Neuronal stem cell (in vitro differentiated cells): ENCODE data around the gene JAML.

Experiments
- DNase-seq: peaks from one replicate; pipeline ENCODE4 v3.0.0-alpha.2; 2013; ENCODE audit warnings: low spot score
- H2AFZ ChIP-seq: one replicate; pipeline ENCODE4 v1.6.1; 2013; ENCODE audit warnings: mild to moderate bottlenecking, low read length, inconsistent platforms
- H2AK5ac ChIP-seq: 2 replicates; pipeline ENCODE4 v1.6.1; 2013; ENCODE audit warnings: low read depth, mild to moderate bottlenecking, inconsistent platforms, low read length, moderate library complexity, mixed read lengths
- H2BK120ac ChIP-seq: 2 replicates; pipeline ENCODE4 v1.6.1; 2013; ENCODE audit warnings: low read depth, mild to moderate bottlenecking, inconsistent platforms, low read length, moderate library complexity, mixed read lengths
- H2BK12ac ChIP-seq: one replicate; pipeline ENCODE4 v1.6.1; 2013; ENCODE audit warnings: low read length, inconsistent platforms
- H2BK15ac ChIP-seq: 2 replicates; pipeline ENCODE4 v1.6.1; 2013; ENCODE audit warnings: mild to moderate bottlenecking, low read length, inconsistent platforms, mixed read lengths
- H2BK5ac ChIP-seq: one replicate; pipeline ENCODE4 v1.6.1; 2013; ENCODE audit warnings: inconsistent platforms, mild to moderate bottlenecking, low read length, moderate library complexity
- H3K14ac ChIP-seq: one replicate; pipeline ENCODE4 v1.6.1; 2013; ENCODE audit warnings: low read length, inconsistent platforms
- H3K18ac ChIP-seq: 2 replicates; pipeline ENCODE4 v1.6.1; 2013; ENCODE audit warnings: low read length, inconsistent platforms
- H3K23ac ChIP-seq: 2 replicates; pipeline ENCODE4 v1.6.1; 2013; ENCODE audit warnings: low read depth, mild to moderate bottlenecking, mixed read lengths, low read length, inconsistent platforms; ENCODE audit not compliant: poor library complexity
- H3K27ac ChIP-seq: replicated peaks from 3 replicates; pipeline ENCODE4 v1.5.1; 2013; ENCODE audit warnings: low read length, inconsistent platforms
- H3K27me3 ChIP-seq, 3 experiments: 2 replicates each; pipeline ENCODE4 v1.6.1; 2013; ENCODE audit warnings: low read length in 3 of 3, mild to moderate bottlenecking in 2 of 3, inconsistent platforms in 1 of 3, low read depth in 1 of 3, mixed read lengths in 1 of 3, moderate library complexity in 1 of 3; ENCODE audit not compliant: control insufficient read depth in 3 of 3, insufficient read depth in 3 of 3
- H3K36me3 ChIP-seq, 2 donors: replicated peaks in 1 of 2; 2 replicates each; pipeline ENCODE4 v1.6.1; 2013; ENCODE audit warnings: low read length in 2 of 2; ENCODE audit not compliant: control insufficient read depth in 2 of 2, insufficient read depth in 2 of 2
- H3K4ac ChIP-seq: 2 replicates; pipeline ENCODE4 v1.6.1; 2013; ENCODE audit warnings: inconsistent platforms, mild to moderate bottlenecking, low read length, moderate library complexity
- H3K4me1 ChIP-seq, 2 donors: 1 replicate in 1 of 2; 2 replicates in 1 of 2; pipeline ENCODE4 v1.6.1; 2013; ENCODE audit warnings: low read length in 2 of 2, low read depth in 1 of 2; ENCODE audit not compliant: control insufficient read depth in 2 of 2, insufficient read depth in 1 of 2
- H3K4me2 ChIP-seq: one replicate; pipeline ENCODE4 v1.6.1; 2013; ENCODE audit warnings: mild to moderate bottlenecking, low read length, inconsistent platforms; ENCODE audit not compliant: insufficient read depth, poor library complexity, severe bottlenecking
- H3K4me3 ChIP-seq, 2 donors: 2 replicates each; pipeline ENCODE4 v1.5.1; 2013; ENCODE audit warnings: low read length in 2 of 2, mild to moderate bottlenecking in 2 of 2, inconsistent platforms in 1 of 2, moderate library complexity in 1 of 2
- H3K79me1 ChIP-seq: one replicate; pipeline ENCODE4 v1.6.1; 2013; ENCODE audit warnings: low read depth, mild to moderate bottlenecking, inconsistent platforms, low read length, moderate library complexity
- H3K9ac ChIP-seq: one replicate; pipeline ENCODE4 v1.6.1; 2013; ENCODE audit warnings: mild to moderate bottlenecking, low read depth, low read length, inconsistent platforms; ENCODE audit not compliant: poor library complexity
- H3K9me3 ChIP-seq, 2 donors: replicated peaks in 1 of 2; 2 replicates each; pipeline versions ENCODE3 to v1.6.1; 2013; ENCODE audit warnings: low read length in 2 of 2, mild to moderate bottlenecking in 2 of 2, inconsistent platforms in 1 of 2, low read depth in 1 of 2, mixed read lengths in 1 of 2, moderate library complexity in 1 of 2; ENCODE audit not compliant: control insufficient read depth in 2 of 2, insufficient read depth in 1 of 2
- H4K8ac ChIP-seq: one replicate; pipeline ENCODE4 v1.6.1; 2013; ENCODE audit warnings: low read depth, mild to moderate bottlenecking, inconsistent platforms, low read length, moderate library complexity
- H4K91ac ChIP-seq: one replicate; pipeline ENCODE4 v1.6.1; 2013; ENCODE audit warnings: low read length, low read depth, mild to moderate bottlenecking, inconsistent platforms; ENCODE audit not compliant: poor library complexity
- WGBS, 2 donors: extraction: QIAGEN DNeasy Blood & Tissue Kit; methylation state at CpG; one replicate each; pipeline ENCODE4 v1.1.7; 2013; ENCODE audit warnings: missing lambda C conversion rate in 2 of 2, mixed read lengths in 1 of 2; ENCODE audit not compliant: insufficient read length in 2 of 2, insufficient replicate concordance in 1 of 2; ENCODE audit errors: extremely low coverage in 2 of 2; 5-methylcytosine and 5-hydroxymethylcytosine counted together

The JAML gene

GRCh38 chr11:118152020-118152551, 72.7 kb downstream of the JAML start:
- Histone ChIP-seq H3K9ac (peak overlapping the region; percentile 36), H2BK12ac (no peak overlapping the region), H3K23ac (peak overlapping the region; percentile 1), H2BK15ac (peak overlapping the region; percentile 86), H2BK120ac (no peak overlapping the region), H3K27ac (no peak overlapping the region), H3K9me3 (no peaks in the 10 kb centered on the region), H2AFZ (peak overlapping the region; percentile 98), H4K91ac (no peak overlapping the region), H3K27me3 (peaks cover 0 to 97% (median 63%) of the 10 kb centered on the region in 3 experiments), H3K4me1 (peaks cover 3 to 23% of the 10 kb centered on the region in 2 donors), H3K79me1 (no peaks in the 10 kb centered on the region), H3K14ac (no peak overlapping the region), H4K8ac (no peak overlapping the region), H3K4me3 (peak overlapping the region; percentile 44 to 80), H2BK5ac (no peak overlapping the region), H3K4ac (no peak overlapping the region), H3K4me2 (peak overlapping the region; percentile 96), H3K18ac (peak overlapping the region; percentile 80), H2AK5ac (no peak overlapping the region), H3K36me3 (no peaks in the 10 kb centered on the region)
- no CpG with 5 or more reads among the region's 16 CpGs for WGBS, 2 donors
- no peak for DNase-seq

- H2BK15ac ChIP-seq, result no peak overlapping the region
- H3K4me3 ChIP-seq, result no peak overlapping the region
- no peak overlapping the region for H3K23ac ChIP-seq
- WGBS, 2 donors, result no CpG with 5 or more reads among the region's 5 CpGs
- no peaks in the 10 kb centered on the region for H3K79me1 ChIP-seq
- H4K91ac ChIP-seq, result no peak overlapping the region
- no peak overlapping the region for H2BK5ac ChIP-seq
- H3K18ac ChIP-seq, result no peak overlapping the region
- H3K4ac ChIP-seq, result no peak overlapping the region
- H3K4me2 ChIP-seq, result no peak overlapping the region
- no peak overlapping the region for H3K14ac ChIP-seq
- no peak overlapping the region for H2AFZ ChIP-seq
- no peaks in the 10 kb centered on the region for H3K36me3 ChIP-seq
- no peak overlapping the region for H3K27ac ChIP-seq
- no peak overlapping the region for H2BK12ac ChIP-seq
- no peak overlapping the region for H2BK120ac ChIP-seq
- H3K27me3 ChIP-seq, result peaks cover 3 to 97% (median 60%) of the 10 kb centered on the region in 3 experiments
- no peak overlapping the region for H4K8ac ChIP-seq
- no peak overlapping the region for H2AK5ac ChIP-seq
- no peaks in the 10 kb centered on the region for H3K9me3 ChIP-seq
- DNase-seq, result no peak
- H3K9ac ChIP-seq, result no peak overlapping the region
- H3K4me1 ChIP-seq, result peaks cover 3 to 16% of the 10 kb centered on the region in 2 donors
These were observed 73.4 kb downstream of the JAML start for GRCh38 chr11:118151431-118151830.

- peak overlapping the region; percentile 39 for H3K18ac ChIP-seq
- no peaks in the 10 kb centered on the region for H3K36me3 ChIP-seq
- no peak overlapping the region for H2BK120ac ChIP-seq
- H3K4ac ChIP-seq, result peak overlapping the region; percentile 13
- peak overlapping the region; percentile 55 for H2BK5ac ChIP-seq
- no peak for DNase-seq
- no peak overlapping the region for H2AFZ ChIP-seq
- H3K27ac ChIP-seq, result no peak overlapping the region
- H3K9me3 ChIP-seq, result no peaks in the 10 kb centered on the region
- no peak overlapping the region for H3K14ac ChIP-seq
- peaks cover 3 to 95% (median 53%) of the 10 kb centered on the region in 3 experiments for H3K27me3 ChIP-seq
- peaks cover 3 to 9% of the 10 kb centered on the region in 2 donors for H3K4me1 ChIP-seq
- no peak overlapping the region for H3K4me3 ChIP-seq
- H3K79me1 ChIP-seq, result no peaks in the 10 kb centered on the region
- peak overlapping the region; percentile 13 for H3K23ac ChIP-seq
- H2AK5ac ChIP-seq, result no peak overlapping the region
- no CpG with 5 or more reads among the region's 1 CpG for WGBS, 2 donors
- H2BK12ac ChIP-seq, result no peak overlapping the region
- no peak overlapping the region for H4K91ac ChIP-seq
- no peak overlapping the region for H4K8ac ChIP-seq
- no peak overlapping the region for H3K9ac ChIP-seq
- H3K4me2 ChIP-seq, result no peak overlapping the region
- H2BK15ac ChIP-seq, result peak overlapping the region; percentile 45
These were observed 75.3 kb downstream of the JAML start for GRCh38 chr11:118149493-118149892.

- no peak overlapping the region for H2BK120ac ChIP-seq
- H3K23ac ChIP-seq, result no peak overlapping the region
- no peak overlapping the region for H2BK5ac ChIP-seq
- no peak overlapping the region for H3K14ac ChIP-seq
- no peaks in the 10 kb centered on the region for H3K9me3 ChIP-seq
- no peak overlapping the region for H2BK15ac ChIP-seq
- no peak overlapping the region for H3K4ac ChIP-seq
- no peak for DNase-seq
- H3K4me3 ChIP-seq, result no peak overlapping the region
- WGBS, 2 donors, result no CpG with 5 or more reads among the region's 2 CpGs
- H3K36me3 ChIP-seq, result no peaks in the 10 kb centered on the region
- no peak overlapping the region for H3K4me2 ChIP-seq
- no peak overlapping the region for H4K8ac ChIP-seq
- no peak overlapping the region for H3K18ac ChIP-seq
- H2AK5ac ChIP-seq, result no peak overlapping the region
- H2BK12ac ChIP-seq, result no peak overlapping the region
- no peak overlapping the region for H2AFZ ChIP-seq
- H4K91ac ChIP-seq, result no peak overlapping the region
- no peak overlapping the region for H3K27ac ChIP-seq
- no peaks in the 10 kb centered on the region for H3K79me1 ChIP-seq
- H3K4me1 ChIP-seq, result peaks cover 3 to 8% of the 10 kb centered on the region in 2 donors
- no peak overlapping the region for H3K9ac ChIP-seq
- H3K27me3 ChIP-seq, result peaks cover 3 to 95% (median 46%) of the 10 kb centered on the region in 3 experiments
These were observed 76.0 kb downstream of the JAML start for GRCh38 chr11:118148856-118149255.
